ENCODE results near the gene NRDC. TPM values are rescaled to one million over a fixed set of nuclear protein-coding genes. Genes with fewer than 3 reads are reported as not detected.

NRDC gene
- total RNA-seq, 1 donor from 2014 or later: 94.3 TPM

DNA sequence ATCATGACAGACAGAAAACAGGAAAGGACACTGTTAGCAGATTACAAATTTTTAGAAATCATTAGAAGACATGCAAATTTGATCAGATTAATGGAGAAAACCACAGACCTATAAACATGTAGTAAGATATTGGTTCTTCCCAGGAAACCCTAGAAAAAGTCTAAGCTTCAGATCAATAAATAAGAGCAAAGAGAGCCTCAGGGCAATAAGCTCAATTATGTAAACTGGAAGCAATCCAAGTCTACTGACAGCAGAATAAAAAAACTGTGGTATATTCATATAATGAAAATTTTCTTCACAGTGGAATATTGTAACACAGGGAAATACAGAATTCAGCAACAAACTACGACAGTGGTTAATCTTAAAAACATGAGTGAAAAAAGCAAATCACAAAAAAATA, 36.3 kb downstream of the NRDC start:
- no peak for TF ChIP-seq POLR2AphosphoS5 (IDR thresholded peaks at IDR 0.05; ENCODE audit: insufficient read depth in 1 of 2, low read depth in 1 of 2)
- no peak for TF ChIP-seq CTCF (IDR thresholded peaks at IDR 0.05)
- no peak for TF ChIP-seq POLR2A (IDR thresholded peaks at IDR 0.05)
- Histone ChIP-seq H3K4me1 (no peaks in the 10 kb centered on the region), H3K27ac (no peak overlapping the region), H3K36me3 (no peaks in the 10 kb centered on the region), H3K27me3 (no peaks in the 10 kb centered on the region), H3K9me3 (no peaks in the 10 kb centered on the region), H3K4me3 (no peak overlapping the region)
- no peak for DNase-seq (ENCODE audit: extremely low spot score in 2 of 2)
- intact Hi-C loops (cut with DNase I): no loop called here

DNA sequence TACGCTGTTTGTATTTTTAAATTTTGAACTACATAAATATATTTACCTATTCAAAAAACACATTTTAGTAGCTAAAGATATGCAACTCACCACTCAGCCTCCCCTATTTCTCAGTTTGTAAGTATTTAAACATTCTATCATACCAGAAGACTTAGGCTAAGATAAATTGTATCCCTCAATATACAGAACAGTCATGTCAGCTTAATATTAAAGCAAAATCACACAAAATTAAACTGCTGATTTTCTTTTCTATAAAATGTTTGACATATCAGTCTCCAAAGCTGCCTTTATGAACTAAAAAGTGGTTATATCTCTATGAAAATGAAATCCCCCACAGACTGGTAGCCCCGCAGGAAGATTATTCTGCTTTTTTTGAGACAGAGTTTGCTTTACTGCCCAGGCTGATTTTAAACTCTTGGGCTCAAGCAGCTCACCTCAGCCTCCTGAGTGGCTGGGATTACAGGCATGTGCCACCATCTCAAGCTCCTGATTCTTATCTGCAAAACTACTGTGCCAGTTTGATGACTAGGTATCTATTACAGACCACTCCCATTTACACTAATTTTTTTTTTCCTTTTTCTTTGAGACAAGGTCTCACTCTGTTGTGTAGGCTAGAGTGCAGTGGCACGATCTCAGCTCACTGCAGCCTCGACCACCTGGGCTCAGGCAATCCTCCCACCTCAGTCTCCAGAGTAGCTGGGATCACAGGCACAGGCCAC, 37.6 kb downstream of the NRDC start:
- TF ChIP-seq POLR2AphosphoS5 (IDR thresholded peaks at IDR 0.05; ENCODE audit: insufficient read depth in 1 of 2, low read depth in 1 of 2): no peak
- TF ChIP-seq POLR2A (IDR thresholded peaks at IDR 0.05): no peak
- TF ChIP-seq CTCF (IDR thresholded peaks at IDR 0.05): no peak
- H3K27me3 ChIP-seq: no peaks in the 10 kb centered on the region
- H3K27ac ChIP-seq: no peak overlapping the region
- H3K4me1 ChIP-seq: no peaks in the 10 kb centered on the region
- no peaks in the 10 kb centered on the region for H3K9me3 ChIP-seq
- H3K4me3 ChIP-seq: no peak overlapping the region
- no peak for DNase-seq (ENCODE audit: extremely low spot score in 2 of 2)
- intact Hi-C loops (cut with DNase I): no loop called here
- peaks cover 0 to 5% of the 10 kb centered on the region in 2 donors for H3K36me3 ChIP-seq

- intact Hi-C loops (cut with DNase I): no loop called here
- Histone ChIP-seq H3K27me3 (no peaks in the 10 kb centered on the region), H3K36me3 (peaks cover 0 to 5% of the 10 kb centered on the region in 2 donors), H3K4me1 (no peaks in the 10 kb centered on the region), H3K9me3 (no peaks in the 10 kb centered on the region), H3K4me3 (no peak overlapping the region), H3K27ac (no peak overlapping the region)
- DNase-seq (ENCODE audit: extremely low spot score in 2 of 2): no peak
- TF ChIP-seq POLR2AphosphoS5 (IDR thresholded peaks at IDR 0.05; ENCODE audit: insufficient read depth in 1 of 2, low read depth in 1 of 2) (no peak), CTCF (IDR thresholded peaks at IDR 0.05) (no peak), POLR2A (IDR thresholded peaks at IDR 0.05) (no peak)
These were observed 38.3 kb downstream of the NRDC start for GRCh38 chr1:51840182-51840581.

DNA sequence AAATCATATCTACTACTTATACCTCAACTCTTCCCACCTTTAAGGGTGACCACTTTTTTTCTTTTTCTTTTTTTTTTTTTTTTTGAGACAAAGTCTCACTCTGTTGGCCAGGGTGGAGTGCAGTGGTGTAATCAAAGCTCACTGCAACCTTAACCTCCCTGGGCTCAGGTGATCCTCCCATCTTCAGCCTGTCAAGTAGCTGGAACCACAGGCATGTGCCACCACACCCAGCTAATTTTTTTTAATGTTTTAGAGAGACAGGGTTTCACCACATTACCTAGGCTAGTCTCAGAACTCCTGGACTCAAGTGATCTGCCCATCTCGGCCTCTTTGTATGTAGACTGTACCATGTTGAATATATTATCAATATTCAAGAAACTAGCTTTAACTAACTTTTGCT, 39.4 kb downstream of the NRDC start:
- no peak overlapping the region for H3K4me3 ChIP-seq
- no peaks in the 10 kb centered on the region for H3K9me3 ChIP-seq
- H3K27me3 ChIP-seq: no peaks in the 10 kb centered on the region
- H3K36me3 ChIP-seq: peaks cover 0 to 6% of the 10 kb centered on the region in 2 donors
- DNase-seq (ENCODE audit: extremely low spot score in 2 of 2): no peak
- no peak for TF ChIP-seq POLR2AphosphoS5 (IDR thresholded peaks at IDR 0.05; ENCODE audit: insufficient read depth in 1 of 2, low read depth in 1 of 2)
- no peak for TF ChIP-seq POLR2A (IDR thresholded peaks at IDR 0.05)
- TF ChIP-seq CTCF (IDR thresholded peaks at IDR 0.05): no peak
- intact Hi-C loops (cut with DNase I): no loop called here
- H3K27ac ChIP-seq: no peak overlapping the region
- H3K4me1 ChIP-seq: no peaks in the 10 kb centered on the region

- Histone ChIP-seq H3K27ac (no peak overlapping the region), H3K4me1 (no peaks in the 10 kb centered on the region), H3K9me3 (no peaks in the 10 kb centered on the region), H3K27me3 (no peaks in the 10 kb centered on the region), H3K4me3 (no peak overlapping the region), H3K36me3 (peaks cover 0 to 13% of the 10 kb centered on the region in 2 donors)
- no peak for DNase-seq (ENCODE audit: extremely low spot score in 2 of 2)
- intact Hi-C loops (cut with DNase I): no loop called here
- no peak for TF ChIP-seq CTCF (IDR thresholded peaks at IDR 0.05)
- no peak for TF ChIP-seq POLR2A (IDR thresholded peaks at IDR 0.05)
- no peak for TF ChIP-seq POLR2AphosphoS5 (IDR thresholded peaks at IDR 0.05; ENCODE audit: insufficient read depth in 1 of 2, low read depth in 1 of 2)
These were observed 41.3 kb downstream of the NRDC start for GRCh38 chr1:51837243-51837642.

Data from vagina (tissue), 2 donors.